CD4-positive, alpha-beta T cell treated with Interferon gamma for 1 hour (primary cell): ENCODE data around the gene KLK11.

Experiments used
- DNase-seq: peaks from one replicate; pipeline ENCODE4 v3.0.0-alpha.2; 2020

Gene KLK11

GRCh38 chr19:51027873-51028272 is 1.5 kb upstream of the KLK11 start:
- DNase-seq: no peak

- DNase-seq: no peak
Measured at GRCh38 chr19:51027126-51027806, 850 bp upstream of the KLK11 start.

GRCh38 chr19:51025809-51026553 is 435 bp downstream of the KLK11 start:
- no peak for DNase-seq

- DNase-seq: no peak
Measured at GRCh38 chr19:51025401-51025800, 1.0 kb downstream of the KLK11 start.

- DNase-seq: no peak
Measured at GRCh38 chr19:51024924-51025323, 1.5 kb downstream of the KLK11 start.

- no peak for DNase-seq
Measured at GRCh38 chr19:51023946-51024345, 2.5 kb downstream of the KLK11 start.

- no peak for DNase-seq
Measured at GRCh38 chr19:51022526-51022925, 3.9 kb downstream of the KLK11 start.

GRCh38 chr19:51020988-51021651 is 5.3 kb downstream of the KLK11 start:
- DNase-seq: no peak

GRCh38 chr19:51019544-51019925 is 6.9 kb downstream of the KLK11 start, which contains the start of gene KLK10:
Gene KLK10, minus strand, starts transcription at chr19:51019709. Its CDS starts 579 bp downstream, at chr19:51019130.
- DNase-seq: no peak

- DNase-seq: no peak
Measured at GRCh38 chr19:51018745-51019543, 7.5 kb downstream of the KLK11 start.

GRCh38 chr19:51016798-51017683 is 9.4 kb downstream of the KLK11 start:
- DNase-seq: peak; percentile 11

- no peak for DNase-seq
Measured at GRCh38 chr19:51015691-51016267, 10.6 kb downstream of the KLK11 start.

- no peak for DNase-seq
Measured at GRCh38 chr19:51014242-51014641, 12.2 kb downstream of the KLK11 start.

GRCh38 chr19:51012661-51013190 is 13.7 kb downstream of the KLK11 start:
- DNase-seq: no peak

GRCh38 chr19:51010066-51010795 is 16.2 kb downstream of the KLK11 start:
- DNase-seq: no peak

GRCh38 chr19:51009061-51009891 is 17.1 kb downstream of the KLK11 start:
- DNase-seq: no peak

GRCh38 chr19:51007488-51007887 is 18.9 kb downstream of the KLK11 start:
- no peak for DNase-seq

- no peak for DNase-seq
Measured at GRCh38 chr19:51006406-51006805, 20.0 kb downstream of the KLK11 start.

GRCh38 chr19:51005248-51005647 is 21.2 kb downstream of the KLK11 start:
- no peak for DNase-seq

- no peak for DNase-seq
Measured at GRCh38 chr19:51003316-51003715, 23.1 kb downstream of the KLK11 start.
